DOHH2 (cell line): Measurements from ENCODE around the gene DDX19B.
"Not testable (repeated sequence)": the region's sequence is repeated elsewhere in the genome, so short reads cannot be mapped to it uniquely, and the experiment has no call there.

Source experiments
- H3F3A ChIP-seq: fragments of 200-600 bp; sonication (generic), shearing (Covaris generic); 2 replicates; pipeline ENCODE4 v1.6.0; 2016; ENCODE audit warnings: antibody characterized with exemption, mild to moderate bottlenecking; ENCODE audit not compliant: control insufficient read depth, insufficient read depth
- H3K27ac ChIP-seq: fragments of 200-600 bp; sonication (generic); 2 replicates; pipeline ENCODE4 v1.5.1; 2014; ENCODE audit warnings: low read depth, mild to moderate bottlenecking, low read length, moderate library complexity
- H3K27me3 ChIP-seq: fragments of 200-600 bp; sonication (generic); 2 replicates; pipeline ENCODE4 v1.6.1; 2014; ENCODE audit warnings: mild to moderate bottlenecking, low read length, mixed read lengths; ENCODE audit not compliant: control insufficient read depth
- H3K36me3 ChIP-seq: fragments of 200-600 bp; sonication (generic); 2 replicates; pipeline ENCODE4 v1.6.1; 2014; ENCODE audit warnings: mild to moderate bottlenecking, low read length, moderate library complexity, mixed read lengths; ENCODE audit not compliant: control insufficient read depth
- H3K4me1 ChIP-seq: fragments of 200-600 bp; sonication (generic); 2 replicates; pipeline ENCODE4 v1.6.1; 2014; ENCODE audit warnings: mild to moderate bottlenecking, low read length, mixed read lengths; ENCODE audit not compliant: control insufficient read depth
- H3K4me2 ChIP-seq: fragments of 200-600 bp; sonication (generic); 2 replicates; pipeline ENCODE4 v1.6.0; 2014; ENCODE audit warnings: mild to moderate bottlenecking, low read length, moderate library complexity
- H3K4me3 ChIP-seq: fragments of 200-600 bp; sonication (generic); 2 replicates; pipeline ENCODE4 v1.5.1; 2014; ENCODE audit warnings: mild to moderate bottlenecking, low read length, mixed read lengths
- H3K79me2 ChIP-seq: fragments of 200-600 bp; sonication (generic); 2 replicates; pipeline ENCODE4 v1.6.1; 2014; ENCODE audit warnings: mild to moderate bottlenecking, low read length, mixed read lengths; ENCODE audit not compliant: control insufficient read depth
- H3K9me2 ChIP-seq: fragments of 200-600 bp; sonication (generic); replicated peaks from 2 replicates; pipeline ENCODE4 v1.6.1; 2014; ENCODE audit warnings: mild to moderate bottlenecking, low read length, mixed read lengths; ENCODE audit not compliant: control insufficient read depth
- H3K9me3 ChIP-seq: fragments of 200-600 bp; sonication (generic); 2 replicates; pipeline ENCODE4 v1.6.1; 2014; ENCODE audit warnings: antibody characterized with exemption, low read length, mixed read lengths; ENCODE audit not compliant: control insufficient read depth, insufficient read depth
- H4K20me1 ChIP-seq: fragments of 200-600 bp; sonication (generic); 2 replicates; pipeline ENCODE4 v1.6.0; 2014; ENCODE audit warnings: low read depth, mild to moderate bottlenecking, antibody characterized with exemption, low read length, moderate library complexity; ENCODE audit not compliant: control insufficient read depth, insufficient read depth
- EZH2phosphoT487 ChIP-seq: fragments of 200-600 bp; sonication (generic); IDR thresholded peaks from 2 replicates; pipeline ENCODE4 v1.6.1; 2017; ENCODE audit warnings: borderline replicate concordance, mild to moderate bottlenecking, antibody characterized with exemption, low read length, moderate library complexity, mixed read lengths
- TF ChIP-seq, protein P1 (sequence below): fragments of 200-600 bp; sonication (generic); IDR thresholded peaks from one replicate; pipeline ENCODE4 v1.5.1; 2014; ENCODE audit warnings: antibody characterized with exemption, mild to moderate bottlenecking, low read depth, low read length; ENCODE audit not compliant: poor library complexity, severe bottlenecking

The DDX19B gene

DNA sequence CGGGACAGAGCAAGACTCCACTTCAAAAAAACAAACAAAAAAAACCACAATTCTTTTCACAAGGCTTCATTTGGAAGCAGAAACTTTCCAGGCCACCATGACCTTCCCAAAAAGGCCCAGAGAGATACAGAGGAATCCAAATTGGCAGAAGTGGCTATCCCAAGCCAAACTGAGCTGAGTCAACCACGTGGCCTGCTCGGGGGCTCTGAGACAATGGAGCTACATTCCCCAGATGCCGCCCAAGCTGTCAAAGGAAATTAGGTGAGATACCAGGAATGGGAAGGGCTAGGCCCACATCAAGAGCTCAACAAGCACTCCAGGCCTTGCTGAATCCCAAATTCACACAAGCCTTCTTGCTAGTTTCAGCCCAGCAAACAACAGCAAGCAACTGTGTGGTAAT, 41.6 kb upstream of the DDX19B start:
- Histone ChIP-seq H4K20me1 (no peaks in the 10 kb centered on the region), H3K27ac (no peak overlapping the region), H3K9me2 (no peaks in the 10 kb centered on the region), H3K4me2 (no peak overlapping the region), H3K36me3 (peaks cover 87% of the 10 kb centered on the region), H3F3A (peaks cover under 1% of the 10 kb centered on the region), H3K4me3 (no peak overlapping the region), H3K79me2 (no peaks in the 10 kb centered on the region), H3K9me3 (no peaks in the 10 kb centered on the region), H3K27me3 (no peaks in the 10 kb centered on the region), H3K4me1 (no peaks in the 10 kb centered on the region)
- no peak for TF ChIP-seq EZH2phosphoT487
- TF ChIP-seq, protein P1, sequence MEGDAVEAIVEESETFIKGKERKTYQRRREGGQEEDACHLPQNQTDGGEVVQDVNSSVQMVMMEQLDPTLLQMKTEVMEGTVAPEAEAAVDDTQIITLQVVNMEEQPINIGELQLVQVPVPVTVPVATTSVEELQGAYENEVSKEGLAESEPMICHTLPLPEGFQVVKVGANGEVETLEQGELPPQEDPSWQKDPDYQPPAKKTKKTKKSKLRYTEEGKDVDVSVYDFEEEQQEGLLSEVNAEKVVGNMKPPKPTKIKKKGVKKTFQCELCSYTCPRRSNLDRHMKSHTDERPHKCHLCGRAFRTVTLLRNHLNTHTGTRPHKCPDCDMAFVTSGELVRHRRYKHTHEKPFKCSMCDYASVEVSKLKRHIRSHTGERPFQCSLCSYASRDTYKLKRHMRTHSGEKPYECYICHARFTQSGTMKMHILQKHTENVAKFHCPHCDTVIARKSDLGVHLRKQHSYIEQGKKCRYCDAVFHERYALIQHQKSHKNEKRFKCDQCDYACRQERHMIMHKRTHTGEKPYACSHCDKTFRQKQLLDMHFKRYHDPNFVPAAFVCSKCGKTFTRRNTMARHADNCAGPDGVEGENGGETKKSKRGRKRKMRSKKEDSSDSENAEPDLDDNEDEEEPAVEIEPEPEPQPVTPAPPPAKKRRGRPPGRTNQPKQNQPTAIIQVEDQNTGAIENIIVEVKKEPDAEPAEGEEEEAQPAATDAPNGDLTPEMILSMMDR, result no peak

DNA sequence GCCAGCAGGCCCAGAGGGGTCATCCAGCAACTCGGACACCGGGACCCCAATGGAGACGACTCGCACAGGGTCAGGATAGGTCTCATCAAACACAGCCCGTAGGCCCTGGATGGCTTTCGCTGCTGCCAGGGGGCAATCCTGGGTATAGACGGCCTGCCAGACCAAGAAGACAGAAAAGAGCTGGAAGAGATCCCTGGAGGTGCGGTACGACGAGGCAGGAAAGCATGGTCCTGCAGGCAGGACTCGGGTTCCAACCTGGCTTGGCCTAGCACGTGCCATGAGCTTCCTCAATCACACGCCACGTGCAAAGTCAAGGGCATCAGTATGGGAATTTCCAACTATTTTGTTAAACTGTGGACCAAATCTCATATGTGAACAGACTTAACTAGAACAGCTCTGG, 40.9 kb upstream of the DDX19B start:
- no peaks in the 10 kb centered on the region; the same call in 1 of the 2 replicates for H3F3A ChIP-seq

DNA sequence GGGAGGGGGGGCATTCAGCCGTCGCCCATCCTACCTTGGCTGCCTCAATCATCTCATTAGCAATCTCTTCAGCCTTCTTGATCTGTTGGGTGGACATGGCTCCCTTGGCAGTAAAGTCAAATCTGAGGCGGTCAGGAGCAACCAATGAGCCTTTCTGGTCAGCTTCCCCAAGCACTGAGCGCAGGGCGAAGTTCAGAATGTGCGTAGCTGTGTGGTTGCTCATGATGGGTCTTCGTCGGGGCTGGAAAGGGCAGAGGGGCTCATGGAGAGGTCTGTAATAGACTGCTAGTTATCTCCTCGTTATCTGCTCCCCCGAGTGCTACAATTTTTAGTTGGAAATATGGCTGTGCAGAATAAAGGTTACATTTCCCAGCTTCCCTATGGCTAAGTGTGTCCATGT, 40.0 kb upstream of the DDX19B start:
- Histone ChIP-seq H3K27me3 (no peaks in the 10 kb centered on the region), H3K4me3 (no peak overlapping the region), H3K4me2 (no peak overlapping the region), H3K36me3 (peaks cover 86% of the 10 kb centered on the region), H3K79me2 (no peaks in the 10 kb centered on the region), H3K9me3 (no peaks in the 10 kb centered on the region), H4K20me1 (no peaks in the 10 kb centered on the region), H3F3A (no peaks in the 10 kb centered on the region; the same call in 1 of the 2 replicates), H3K27ac (no peak overlapping the region), H3K4me1 (no peaks in the 10 kb centered on the region), H3K9me2 (no peaks in the 10 kb centered on the region)
- TF ChIP-seq, protein P1, result no peak
- TF ChIP-seq EZH2phosphoT487, result no peak

More for the DNA sequence above, 40.9 kb upstream of the DDX19B start:
- no peaks in the 10 kb centered on the region for H3K27me3 ChIP-seq
- H3K4me2 ChIP-seq, result no peak overlapping the region
- H3K27ac ChIP-seq, result no peak overlapping the region
- no peaks in the 10 kb centered on the region for H4K20me1 ChIP-seq
- peaks cover 86% of the 10 kb centered on the region for H3K36me3 ChIP-seq
- no peaks in the 10 kb centered on the region for H3K4me1 ChIP-seq
- H3K4me3 ChIP-seq, result no peak overlapping the region
- H3K9me2 ChIP-seq, result no peaks in the 10 kb centered on the region
- no peaks in the 10 kb centered on the region for H3K79me2 ChIP-seq
- no peaks in the 10 kb centered on the region for H3K9me3 ChIP-seq
- TF ChIP-seq EZH2phosphoT487, result no peak
- TF ChIP-seq, protein P1, result no peak

DNA sequence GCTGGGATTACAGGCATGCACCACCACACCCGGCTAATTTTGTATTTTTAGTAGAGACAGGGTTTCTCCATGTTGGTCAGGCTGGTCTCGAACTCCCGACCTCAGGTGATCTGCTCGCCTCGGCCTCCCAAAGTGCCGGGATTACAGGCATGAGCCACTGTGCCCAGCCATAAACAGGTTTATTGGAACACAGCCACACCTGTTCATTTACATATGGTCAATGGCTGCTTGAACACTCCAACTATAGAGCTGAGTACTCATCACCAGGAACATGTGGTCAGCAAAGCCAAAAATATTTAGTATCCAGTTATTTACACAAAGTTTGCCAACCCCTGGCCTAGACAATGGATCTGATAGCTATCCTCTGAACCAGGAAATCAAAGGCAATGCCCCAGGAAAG, 39.1 kb upstream of the DDX19B start:
- H3K27ac ChIP-seq, H3K9me2 ChIP-seq, H3K4me1 ChIP-seq, H3K27me3 ChIP-seq, H3K9me3 ChIP-seq, H4K20me1 ChIP-seq, H3F3A ChIP-seq, H3K4me3 ChIP-seq, H3K79me2 ChIP-seq, H3K4me2 ChIP-seq: not testable (repeated sequence)
- H3K36me3 ChIP-seq, result peaks cover 86% of the 10 kb centered on the region
